HEK293 (cell line): ENCODE measurements around the gene AMPD3.

Experiments used
- BCL11A ChIP-seq: fragments of 450-650 bp; formaldehyde crosslinking; IDR thresholded peaks from 2 replicates; pipeline ENCODE4 v1.5.1; 2016; ENCODE audit warnings: low read depth, missing biosample characterization, missing genetic modification characterization
- ZNF146 ChIP-seq: fragments of 450-650 bp; formaldehyde crosslinking; IDR thresholded peaks from 2 replicates; pipeline ENCODE4 v1.5.1; 2016; ENCODE audit warnings: missing biosample characterization, missing genetic modification characterization
- ZNF169 ChIP-seq: fragments of 450-650 bp; formaldehyde crosslinking; IDR thresholded peaks from 2 replicates; pipeline ENCODE4 v1.5.1; 2016; ENCODE audit warnings: missing biosample characterization, missing genetic modification characterization
- ZNF514 ChIP-seq: fragments of 450-650 bp; formaldehyde crosslinking; IDR thresholded peaks from 2 replicates; pipeline ENCODE4 v1.5.1; 2016; ENCODE audit warnings: missing biosample characterization, missing genetic modification characterization
- TF ChIP-seq, protein P1 (sequence below): fragments of 450-650 bp; formaldehyde crosslinking; IDR thresholded peaks from 2 replicates; pipeline ENCODE4 v1.5.1; 2016; ENCODE audit warnings: missing biosample characterization, missing genetic modification characterization
- TF ChIP-seq, protein P2 (sequence below): fragments of 450-650 bp; formaldehyde crosslinking; IDR thresholded peaks from 2 replicates; pipeline ENCODE4 v1.5.1; 2016; ENCODE audit warnings: missing biosample characterization, missing genetic modification characterization

DNA sequence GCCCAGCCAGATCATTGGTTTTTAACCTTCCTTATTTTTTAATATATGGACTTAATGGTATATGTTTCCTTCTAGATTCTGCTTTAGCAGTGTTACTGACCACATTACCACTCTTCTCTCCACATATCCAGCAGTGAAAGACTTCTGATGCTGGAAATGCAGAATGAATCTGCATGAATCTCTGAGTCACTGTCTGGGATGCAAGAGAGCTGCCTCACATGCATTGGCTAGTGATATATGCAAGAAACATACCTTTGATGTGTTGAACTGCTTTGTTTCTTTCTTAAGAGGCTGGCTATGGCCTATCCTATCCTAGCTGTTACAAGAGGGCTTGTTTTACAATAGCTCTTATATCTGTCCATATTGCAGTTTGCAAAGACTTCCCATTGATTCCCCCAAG is 16.6 kb upstream of the AMPD3 start:
- no peak for TF ChIP-seq BCL11A (tag by site-specific recombination)
- no peak for TF ChIP-seq ZNF514 (tag by site-specific recombination)
- TF ChIP-seq, protein P1, sequence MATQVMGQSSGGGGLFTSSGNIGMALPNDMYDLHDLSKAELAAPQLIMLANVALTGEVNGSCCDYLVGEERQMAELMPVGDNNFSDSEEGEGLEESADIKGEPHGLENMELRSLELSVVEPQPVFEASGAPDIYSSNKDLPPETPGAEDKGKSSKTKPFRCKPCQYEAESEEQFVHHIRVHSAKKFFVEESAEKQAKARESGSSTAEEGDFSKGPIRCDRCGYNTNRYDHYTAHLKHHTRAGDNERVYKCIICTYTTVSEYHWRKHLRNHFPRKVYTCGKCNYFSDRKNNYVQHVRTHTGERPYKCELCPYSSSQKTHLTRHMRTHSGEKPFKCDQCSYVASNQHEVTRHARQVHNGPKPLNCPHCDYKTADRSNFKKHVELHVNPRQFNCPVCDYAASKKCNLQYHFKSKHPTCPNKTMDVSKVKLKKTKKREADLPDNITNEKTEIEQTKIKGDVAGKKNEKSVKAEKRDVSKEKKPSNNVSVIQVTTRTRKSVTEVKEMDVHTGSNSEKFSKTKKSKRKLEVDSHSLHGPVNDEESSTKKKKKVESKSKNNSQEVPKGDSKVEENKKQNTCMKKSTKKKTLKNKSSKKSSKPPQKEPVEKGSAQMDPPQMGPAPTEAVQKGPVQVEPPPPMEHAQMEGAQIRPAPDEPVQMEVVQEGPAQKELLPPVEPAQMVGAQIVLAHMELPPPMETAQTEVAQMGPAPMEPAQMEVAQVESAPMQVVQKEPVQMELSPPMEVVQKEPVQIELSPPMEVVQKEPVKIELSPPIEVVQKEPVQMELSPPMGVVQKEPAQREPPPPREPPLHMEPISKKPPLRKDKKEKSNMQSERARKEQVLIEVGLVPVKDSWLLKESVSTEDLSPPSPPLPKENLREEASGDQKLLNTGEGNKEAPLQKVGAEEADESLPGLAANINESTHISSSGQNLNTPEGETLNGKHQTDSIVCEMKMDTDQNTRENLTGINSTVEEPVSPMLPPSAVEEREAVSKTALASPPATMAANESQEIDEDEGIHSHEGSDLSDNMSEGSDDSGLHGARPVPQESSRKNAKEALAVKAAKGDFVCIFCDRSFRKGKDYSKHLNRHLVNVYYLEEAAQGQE (tag by site-specific recombination) = no peak
- TF ChIP-seq, protein P2, sequence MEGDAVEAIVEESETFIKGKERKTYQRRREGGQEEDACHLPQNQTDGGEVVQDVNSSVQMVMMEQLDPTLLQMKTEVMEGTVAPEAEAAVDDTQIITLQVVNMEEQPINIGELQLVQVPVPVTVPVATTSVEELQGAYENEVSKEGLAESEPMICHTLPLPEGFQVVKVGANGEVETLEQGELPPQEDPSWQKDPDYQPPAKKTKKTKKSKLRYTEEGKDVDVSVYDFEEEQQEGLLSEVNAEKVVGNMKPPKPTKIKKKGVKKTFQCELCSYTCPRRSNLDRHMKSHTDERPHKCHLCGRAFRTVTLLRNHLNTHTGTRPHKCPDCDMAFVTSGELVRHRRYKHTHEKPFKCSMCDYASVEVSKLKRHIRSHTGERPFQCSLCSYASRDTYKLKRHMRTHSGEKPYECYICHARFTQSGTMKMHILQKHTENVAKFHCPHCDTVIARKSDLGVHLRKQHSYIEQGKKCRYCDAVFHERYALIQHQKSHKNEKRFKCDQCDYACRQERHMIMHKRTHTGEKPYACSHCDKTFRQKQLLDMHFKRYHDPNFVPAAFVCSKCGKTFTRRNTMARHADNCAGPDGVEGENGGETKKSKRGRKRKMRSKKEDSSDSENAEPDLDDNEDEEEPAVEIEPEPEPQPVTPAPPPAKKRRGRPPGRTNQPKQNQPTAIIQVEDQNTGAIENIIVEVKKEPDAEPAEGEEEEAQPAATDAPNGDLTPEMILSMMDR (tag by site-specific recombination) = no peak
- no peak for TF ChIP-seq ZNF169 (tag by site-specific recombination)
- TF ChIP-seq ZNF146 (tag by site-specific recombination) = no peak
